A549 treated with AZD2906 at 1 μM for 4 hours (cell line): Measurements from ENCODE around the gene SCO2. TPM values are rescaled to one million over a fixed set of nuclear protein-coding genes. Genes with fewer than 3 reads are reported as not detected.

ENCODE experiments used
- total RNA-seq: library from RNA; stranded (reverse); fragments of 200-300 nt; extraction: Qiagen RNA extraction; gene quantifications from 5 replicates; pipeline ENCODE4 v1.2.3, GENCODE V29; 2022

Gene SCO2, protein sequence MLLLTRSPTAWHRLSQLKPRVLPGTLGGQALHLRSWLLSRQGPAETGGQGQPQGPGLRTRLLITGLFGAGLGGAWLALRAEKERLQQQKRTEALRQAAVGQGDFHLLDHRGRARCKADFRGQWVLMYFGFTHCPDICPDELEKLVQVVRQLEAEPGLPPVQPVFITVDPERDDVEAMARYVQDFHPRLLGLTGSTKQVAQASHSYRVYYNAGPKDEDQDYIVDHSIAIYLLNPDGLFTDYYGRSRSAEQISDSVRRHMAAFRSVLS
- 3.2 to 9.1 TPM (median 4.7 TPM) in 5 replicates for total RNA-seq

GRCh38 chr22:50525104-50525857 lies at the start of gene SCO2:
SCO2 (minus strand) TSS chr22:50525598; CDS start chr22:50524411, 1,187 bp downstream.

DNA sequence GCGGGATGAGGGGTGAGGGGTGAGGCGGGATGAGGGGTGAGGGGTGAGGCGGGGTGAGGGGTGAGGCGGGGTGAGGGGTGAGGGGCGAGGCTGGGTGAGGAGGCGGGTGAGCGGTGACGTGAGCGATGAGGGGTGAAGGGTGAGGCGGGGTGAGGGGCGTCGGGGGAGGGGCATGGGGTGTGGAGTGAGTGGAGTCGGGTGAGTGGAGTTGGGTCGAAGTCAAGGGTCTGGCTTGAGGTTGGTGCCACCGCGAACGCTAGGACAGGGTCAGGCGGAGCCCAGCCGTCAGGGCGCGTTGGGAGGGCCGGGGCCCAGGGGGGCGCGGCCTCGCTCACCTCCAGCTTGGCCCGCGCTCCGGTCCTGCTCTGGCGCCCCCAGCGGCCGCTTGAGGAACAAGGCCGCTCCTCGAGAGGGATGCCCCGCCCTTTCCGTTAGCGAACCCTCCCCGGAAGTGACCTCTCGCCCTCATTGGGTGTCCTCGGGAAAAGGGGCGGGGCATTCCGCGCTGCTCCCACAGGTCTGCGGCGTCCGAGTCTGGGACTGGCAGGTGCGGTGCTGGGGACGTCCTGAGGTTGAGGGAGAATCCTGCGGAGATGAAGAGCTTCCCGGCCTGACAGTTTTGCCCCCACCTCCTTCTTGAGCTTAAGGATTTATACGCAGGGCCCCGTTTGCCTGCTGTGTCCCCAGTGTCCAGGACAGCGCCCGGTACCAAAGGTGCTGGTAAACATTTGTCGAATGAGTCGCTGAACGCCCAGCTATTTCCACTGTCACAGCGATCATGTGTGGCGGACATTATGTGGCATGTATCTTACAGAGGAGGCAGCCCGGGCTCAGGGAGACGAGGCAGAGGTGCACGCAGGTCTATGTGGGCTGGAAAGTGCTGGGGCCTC lies 37.4 kb upstream of the SCO2 start, which contains the start of gene SYCE3:
Gene SYCE3 (minus strand): TSS at position 397 of the 890 bp plus-strand sequence. CDS start 6,514 bp downstream, outside the sequence.

GRCh38 chr22:50545522-50546325 lies 20.3 kb upstream of the SCO2 start, which contains the start of gene KLHDC7B:
KLHDC7B (plus strand) TSS chr22:50545899; CDS start chr22:50546244, 345 bp downstream.

DNA sequence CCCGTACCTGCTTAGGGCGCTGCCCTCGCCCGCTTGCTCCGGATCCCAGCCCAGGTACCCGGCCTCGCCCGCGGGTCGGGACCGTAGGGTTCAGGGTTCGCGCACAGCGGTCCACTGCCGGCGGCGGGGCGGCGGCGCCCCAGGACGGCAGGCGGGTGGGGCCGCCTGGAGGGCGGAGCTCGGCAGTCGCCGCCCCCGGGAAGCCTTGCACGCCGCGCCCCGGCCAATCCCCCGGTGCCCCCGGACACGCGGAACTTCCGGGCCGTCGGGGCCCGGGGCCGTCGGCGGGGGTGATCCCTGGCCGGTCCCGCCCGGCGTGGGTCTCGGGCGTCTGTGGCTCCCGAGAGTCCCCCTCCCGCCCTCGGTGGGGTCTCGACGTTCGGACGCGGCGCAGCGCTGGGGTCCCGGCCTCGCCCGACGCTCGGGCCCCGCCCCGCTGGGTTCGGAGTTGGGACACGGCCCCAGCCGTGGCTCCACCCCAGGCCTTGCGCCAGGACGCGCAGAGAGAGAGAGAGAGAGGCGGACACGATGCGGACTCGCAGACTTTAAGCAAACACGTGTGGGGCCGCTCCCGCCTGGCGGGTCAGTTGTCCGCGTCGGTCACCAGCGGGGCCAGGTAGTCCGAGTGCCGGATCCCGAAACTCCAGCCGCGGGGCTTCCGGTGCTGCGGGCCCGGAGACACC lies 4.6 kb upstream of the SCO2 start, which contains the start of gene TYMP:
Gene TYMP (minus strand): TSS at position 116 of the 683 bp plus-strand sequence. CDS start 303 bp downstream, outside the sequence.

GRCh38 chr22:50507991-50508884 lies 17.2 kb downstream of the SCO2 start, which contains the start of gene NCAPH2:
NCAPH2 (plus strand) TSS chr22:50508224; CDS start chr22:50508338, 114 bp downstream.

GRCh38 chr22:50507421-50507990 lies 17.9 kb downstream of the SCO2 start, which contains the start of gene LMF2:
LMF2 (minus strand) TSS chr22:50507702; CDS start chr22:50507675, 27 bp downstream.

GRCh38 chr22:50486561-50487289 lies 38.7 kb downstream of the SCO2 start, which contains the start of gene MIOX:
MIOX (plus strand) TSS chr22:50486859; CDS start chr22:50486898, 39 bp downstream.

GRCh38 chr22:50481440-50482106 lies 43.8 kb downstream of the SCO2 start, which contains the start of gene ADM2:
ADM2 (plus strand) TSS chr22:50481543; CDS start chr22:50481848, 305 bp downstream.

GRCh38 chr22:50474710-50475651 lies 50.4 kb downstream of the SCO2 start, which contains the start of gene SBF1:
SBF1 (minus strand) TSS chr22:50475035; CDS start chr22:50474840, 195 bp downstream.

Other genes with a start within 250 kb of the SCO2 start
- gene PLXNB2, start 218.0 kb downstream of the SCO2 start, total RNA-seq: 93.5 to 117 TPM (median 111 TPM) in 5 replicates
- 2.4 to 3.6 TPM (median 3.2 TPM) in 5 replicates for gene DENND6B, start 198.6 kb downstream of the SCO2 start, total RNA-seq
- 9.9 to 13.3 TPM (median 12.8 TPM) in 5 replicates for gene PPP6R2, start 182.3 kb downstream of the SCO2 start, total RNA-seq
- gene SBF1, start 50.6 kb downstream of the SCO2 start, total RNA-seq: 19.2 to 26.3 TPM (median 23.1 TPM) in 5 replicates
- gene ADM2, start 44.1 kb downstream of the SCO2 start, total RNA-seq: 0.41 to 0.63 TPM (median 0.57 TPM) in 5 replicates
- 0.05 TPM in 1 of 5 replicates, not detected in the others for gene MIOX, start 38.7 kb downstream of the SCO2 start, total RNA-seq
- 33.6 to 51.5 TPM (median 49.9 TPM) in 5 replicates for gene LMF2, start 17.9 kb downstream of the SCO2 start, total RNA-seq
- 33.5 to 38.4 TPM (median 36.8 TPM) in 5 replicates for gene NCAPH2, start 17.4 kb downstream of the SCO2 start, total RNA-seq
- gene TYMP, start 4.4 kb upstream of the SCO2 start, total RNA-seq: 11.7 to 19.2 TPM (median 17.9 TPM) in 5 replicates
- 0.02 to 0.03 TPM (median 0.03 TPM) in 3 of 5 replicates, not detected in the others for gene KLHDC7B, start 20.3 kb upstream of the SCO2 start, total RNA-seq
- 0.22 to 0.37 TPM (median 0.29 TPM) in 3 of 5 replicates, not detected in the others for gene SYCE3, start 37.3 kb upstream of the SCO2 start, total RNA-seq
- gene CPT1B, start 52.8 kb upstream of the SCO2 start, total RNA-seq: 5.8 to 14.7 TPM (median 12.1 TPM) in 5 replicates
- gene CHKB, start 57.3 kb upstream of the SCO2 start, total RNA-seq: 11.6 to 20.4 TPM (median 17.8 TPM) in 5 replicates
- gene MAPK8IP2, start 75.2 kb upstream of the SCO2 start, total RNA-seq: 2.6 to 3.9 TPM (median 3.8 TPM) in 5 replicates
- gene ARSA, start 102.6 kb upstream of the SCO2 start, total RNA-seq: 17.0 to 26.1 TPM (median 22.2 TPM) in 5 replicates
- 3.1 to 5.4 TPM (median 4.4 TPM) in 5 replicates for gene SHANK3, start 147.2 kb upstream of the SCO2 start, total RNA-seq
- gene ACR, start 212.6 kb upstream of the SCO2 start, total RNA-seq: 0.06 to 0.08 TPM in 2 of 5 replicates, not detected in the others